ENCODE measurements around the gene CNTN4. TPM values are rescaled to one million over a fixed set of nuclear protein-coding genes. Genes with fewer than 3 reads are reported as not detected.

CNTN4 gene
- total and polyA plus RNA-seq, 2 of the 8 experiments (the other 6 are each of a cell fraction or from before 2014, with no cell fraction given) = 0.41 to 2.2 TPM

DNA sequence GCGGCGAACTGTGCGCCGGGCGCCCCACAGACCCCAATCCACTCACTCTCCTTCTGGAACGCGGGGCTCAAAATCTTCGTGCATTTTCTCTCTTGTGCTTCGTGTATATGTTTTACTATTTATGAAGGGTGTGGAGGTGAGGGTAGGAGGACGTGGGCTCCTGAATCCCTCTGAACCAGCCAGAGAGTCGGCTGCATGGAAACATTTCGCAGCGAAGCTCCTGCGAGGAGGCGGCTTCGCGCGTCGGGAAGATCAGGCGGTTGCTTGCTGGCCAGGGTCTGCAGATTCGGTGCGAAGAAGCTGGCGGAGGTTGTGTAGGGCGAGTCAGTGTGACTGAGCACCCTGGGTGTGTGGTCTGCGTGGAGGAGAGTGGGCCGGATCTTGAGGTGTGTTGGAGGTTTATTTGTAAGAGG is 1.1 kb downstream of the CNTN4 start (continued):
- TF ChIP-seq SUZ12 (IDR thresholded peaks at IDR 0.05; ENCODE audit: low read length) (peak; percentile 96; the same call in 1 of the 2 replicates), POLR2AphosphoS5 (IDR thresholded peaks at IDR 0.05; ENCODE audit: low read depth, low read length) (no peak), RAD21 (IDR thresholded peaks at IDR 0.05 in 1 of 2, conservative IDR thresholded peaks at IDR 0.05 in 1 of 2; ENCODE audit: low read depth in 2 of 2, low read length in 2 of 2) (no peak), JUN (IDR thresholded peaks at IDR 0.05; ENCODE audit: low read depth, low read length) (no peak), RNF2 (IDR thresholded peaks at IDR 0.05; ENCODE audit: borderline replicate concordance, low read depth, low read length, missing control alignments, poor library complexity, severe bottlenecking) (peak; percentile 83), CTBP2 (IDR thresholded peaks at IDR 0.05; ENCODE audit: borderline replicate concordance, insufficient read depth, insufficient read length, low read length) (no peak), BACH1 (IDR thresholded peaks at IDR 0.05; ENCODE audit: low read length) (no peak), SP4 (IDR thresholded peaks at IDR 0.05; ENCODE audit: low read length) (no peak), TAF1 (IDR thresholded peaks at IDR 0.05; ENCODE audit: low read depth, low read length) (no peak), EZH2 (IDR thresholded peaks at IDR 0.05; ENCODE audit: low read depth, low read length, severe bottlenecking) (peak; percentile 92), CEBPB (IDR thresholded peaks at IDR 0.05; ENCODE audit: low read depth, low read length) (no peak), BRCA1 (IDR thresholded peaks at IDR 0.05; ENCODE audit: low read depth, low read length) (no peak), BCL11A (IDR thresholded peaks at IDR 0.05; ENCODE audit: low read depth in 2 of 2, low read length in 2 of 2) (no peak)
- TF ChIP-seq, protein P1, sequence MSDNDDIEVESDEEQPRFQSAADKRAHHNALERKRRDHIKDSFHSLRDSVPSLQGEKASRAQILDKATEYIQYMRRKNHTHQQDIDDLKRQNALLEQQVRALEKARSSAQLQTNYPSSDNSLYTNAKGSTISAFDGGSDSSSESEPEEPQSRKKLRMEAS (IDR thresholded peaks at IDR 0.05) = peak; percentile 89
